OCI-LY1 (cell line): ENCODE results near the gene PARD3B.

Experiments
- H2AFZ ChIP-seq: fragments of 200-600 bp; sonication (generic), shearing (Covaris generic); 2 replicates; pipeline ENCODE4 v1.6.0; 2014; ENCODE audit warnings: antibody characterized with exemption, mild to moderate bottlenecking, low read length
- H3F3A ChIP-seq: fragments of 200-600 bp; sonication (generic), shearing (Covaris generic); 2 replicates; pipeline ENCODE4 v1.6.0; 2014; ENCODE audit warnings: mild to moderate bottlenecking, antibody characterized with exemption, low read length, moderate library complexity; ENCODE audit not compliant: insufficient read depth
- H3K27ac ChIP-seq: fragments of 200-600 bp; sonication (generic); 2 replicates; pipeline ENCODE4 v1.5.1; 2014; ENCODE audit warnings: low read length, mixed run types, mild to moderate bottlenecking, low read depth; ENCODE audit not compliant: poor library complexity, severe bottlenecking
- H3K27me3 ChIP-seq: fragments of 200-600 bp; sonication (generic); 2 replicates; pipeline ENCODE4 v1.6.0; 2014; ENCODE audit warnings: antibody characterized with exemption, mild to moderate bottlenecking, low read length, moderate library complexity; ENCODE audit not compliant: insufficient read depth
- H3K36me3 ChIP-seq: fragments of 200-600 bp; sonication (generic); 2 replicates; pipeline ENCODE4 v1.6.1; 2014; ENCODE audit warnings: mild to moderate bottlenecking, antibody characterized with exemption, low read length, moderate library complexity, mixed read lengths; ENCODE audit not compliant: insufficient read depth
- H3K4me1 ChIP-seq: fragments of 200-600 bp; sonication (generic); 2 replicates; pipeline ENCODE4 v1.5.1; 2014; ENCODE audit warnings: mild to moderate bottlenecking, low read length, moderate library complexity; ENCODE audit not compliant: insufficient read depth, severe bottlenecking
- H3K4me2 ChIP-seq: fragments of 200-600 bp; sonication (generic), shearing (Covaris generic); 2 replicates; pipeline ENCODE4 v1.6.1; 2014; ENCODE audit warnings: low read length
- H3K4me3 ChIP-seq: fragments of 200-600 bp; sonication (generic); 2 replicates; pipeline ENCODE4 v1.5.1; 2014; ENCODE audit warnings: low read length, low read depth, mild to moderate bottlenecking, mixed read lengths; ENCODE audit not compliant: poor library complexity, severe bottlenecking
- H3K79me2 ChIP-seq: fragments of 200-600 bp; shearing (Covaris generic); 2 replicates; pipeline ENCODE4 v1.6.1; 2016; ENCODE audit warnings: mixed run types, low read length, mixed read lengths; ENCODE audit not compliant: insufficient read depth
- H3K9ac ChIP-seq: fragments of 200-600 bp; sonication (generic), shearing (Covaris generic); 2 replicates; pipeline ENCODE4 v1.6.1; 2014; ENCODE audit warnings: mild to moderate bottlenecking, low read length, mixed read lengths
- H3K9me2 ChIP-seq: fragments of 200-600 bp; sonication (generic), shearing (Covaris generic); 2 replicates; pipeline ENCODE4 v1.6.1; 2014; ENCODE audit warnings: low read depth, mild to moderate bottlenecking, low read length, mixed read lengths
- H3K9me3 ChIP-seq: fragments of 200-600 bp; shearing (Covaris generic); 2 replicates; pipeline ENCODE4 v1.6.1; 2014; ENCODE audit warnings: low read length, mixed read lengths
- H4K20me1 ChIP-seq: fragments of 200-600 bp; sonication (generic), shearing (Covaris generic); 2 replicates; pipeline ENCODE4 v1.6.0; 2016; ENCODE audit warnings: mild to moderate bottlenecking, low read length; ENCODE audit not compliant: insufficient read depth
- CTCF ChIP-seq: fragments of 200-600 bp; sonication (generic), shearing (Covaris generic); IDR thresholded peaks from 2 replicates; pipeline ENCODE4 v1.5.1; 2017; ENCODE audit warnings: mild to moderate bottlenecking, antibody characterized with exemption, low read length, moderate library complexity, mixed read lengths
- EZH2 ChIP-seq: fragments of 200-600 bp; sonication (generic), shearing (Covaris generic); IDR thresholded peaks from 2 replicates; pipeline ENCODE4 v1.8.0; 2017; ENCODE audit warnings: borderline replicate concordance, mixed run types, mild to moderate bottlenecking, antibody characterized with exemption, low read length, moderate library complexity, mixed read lengths

PARD3B gene

DNA sequence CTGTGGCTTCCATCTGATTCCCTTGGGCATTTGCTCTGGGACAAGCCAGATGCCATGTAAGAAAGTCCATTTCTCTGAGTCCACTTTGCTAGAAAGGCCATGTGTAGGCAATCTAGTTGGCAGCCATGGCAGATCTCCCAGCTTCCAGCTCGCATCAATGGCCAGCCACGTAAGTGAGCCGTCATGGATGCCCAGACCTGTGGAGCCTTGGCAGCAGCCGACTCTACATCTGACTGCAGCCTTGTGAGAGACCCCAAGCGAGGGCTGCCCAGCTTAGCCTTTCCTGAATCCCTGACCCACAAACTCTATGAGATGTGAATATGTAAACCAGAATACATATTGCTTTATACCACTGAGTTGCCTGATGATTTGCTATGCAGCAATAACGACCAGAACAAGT is 533.5 kb downstream of the PARD3B start:
- Histone ChIP-seq H3K9me3 (no peaks in the 10 kb centered on the region), H3K9me2 (no peaks in the 10 kb centered on the region), H3K27ac (no peak overlapping the region), H3K4me1 (no peaks in the 10 kb centered on the region), H4K20me1 (no peaks in the 10 kb centered on the region), H3K36me3 (no peaks in the 10 kb centered on the region), H3K4me3 (no peak overlapping the region), H2AFZ (no peak overlapping the region), H3K4me2 (no peak overlapping the region), H3K9ac (no peak overlapping the region), H3K79me2 (no peaks in the 10 kb centered on the region), H3F3A (no peaks in the 10 kb centered on the region), H3K27me3 (no peaks in the 10 kb centered on the region)
- TF ChIP-seq CTCF (no peak), EZH2 (no peak)

- Histone ChIP-seq H3K9me2 (no peaks in the 10 kb centered on the region), H3F3A (no peaks in the 10 kb centered on the region), H3K27me3 (no peaks in the 10 kb centered on the region), H3K9me3 (no peaks in the 10 kb centered on the region), H3K79me2 (no peaks in the 10 kb centered on the region), H3K4me3 (no peak overlapping the region), H3K4me2 (no peak overlapping the region), H3K27ac (no peak overlapping the region), H3K36me3 (no peaks in the 10 kb centered on the region), H3K9ac (no peak overlapping the region), H2AFZ (no peak overlapping the region), H3K4me1 (no peaks in the 10 kb centered on the region), H4K20me1 (no peaks in the 10 kb centered on the region)
- no peak for TF ChIP-seq CTCF
- no peak for TF ChIP-seq EZH2
These were observed 533.9 kb downstream of the PARD3B start for GRCh38 chr2:205079173-205079572.

- Histone ChIP-seq H3K79me2 (no peaks in the 10 kb centered on the region), H3K9ac (no peak overlapping the region), H3K36me3 (no peaks in the 10 kb centered on the region), H3K4me3 (no peak overlapping the region), H3F3A (no peaks in the 10 kb centered on the region), H3K4me2 (no peak overlapping the region), H4K20me1 (no peaks in the 10 kb centered on the region), H3K4me1 (no peaks in the 10 kb centered on the region), H2AFZ (no peak overlapping the region), H3K9me3 (no peaks in the 10 kb centered on the region), H3K27me3 (no peaks in the 10 kb centered on the region), H3K27ac (no peak overlapping the region), H3K9me2 (no peaks in the 10 kb centered on the region)
- no peak for TF ChIP-seq CTCF
- no peak for TF ChIP-seq EZH2
These were observed 541.4 kb downstream of the PARD3B start for GRCh38 chr2:205086662-205087061.
